Measurements from ENCODE around the gene ARV1.

- TF ChIP-seq ZSCAN29 (CRISPR knock-in tag; conservative IDR thresholded peaks at IDR 0.05) = no peak
- TF ChIP-seq ZNF275 (CRISPR knock-in tag; IDR thresholded peaks at IDR 0.05; ENCODE audit: borderline replicate concordance) = no peak
- no peak for TF ChIP-seq NCOA5 (CRISPR knock-in tag; IDR thresholded peaks at IDR 0.05)
- no peak for TF ChIP-seq ZNF234 (CRISPR knock-in tag; conservative IDR thresholded peaks at IDR 0.05)
- TF ChIP-seq MAX (IDR thresholded peaks at IDR 0.05) = no peak
- TF ChIP-seq KDM5B (CRISPR knock-in tag; IDR thresholded peaks at IDR 0.05; ENCODE audit: borderline replicate concordance) = no peak
- no peak for TF ChIP-seq NCOR1 (IDR thresholded peaks at IDR 0.05; ENCODE audit: borderline replicate concordance, low read length)
- no peak for TF ChIP-seq KDM4B (CRISPR knock-in tag; IDR thresholded peaks at IDR 0.05)
- no peak for TF ChIP-seq ZNF138 (CRISPR knock-in tag; IDR thresholded peaks at IDR 0.05; ENCODE audit: low read depth)
- no peak for TF ChIP-seq SP5 (CRISPR knock-in tag; IDR thresholded peaks at IDR 0.05; ENCODE audit: borderline replicate concordance, low read depth)
- no peak for TF ChIP-seq CEBPB (IDR thresholded peaks at IDR 0.05; ENCODE audit: borderline replicate concordance, low read depth, low read length)
Observed at GRCh38 chr1:231035799-231036198, 56.9 kb downstream of the ARV1 start.

Measured in HepG2 (cell line).